GM12892 (cell line): ENCODE results near the gene FLNB.

Experiments
- POLR2A ChIP-seq: IDR thresholded peaks from 2 replicates; pipeline ENCODE4 v1.6.1; 2011; ENCODE audit warnings: low read depth, low read length, control low read depth
- POLR2AphosphoS5 ChIP-seq: IDR thresholded peaks from 2 replicates; pipeline ENCODE4 v1.6.1; 2011; ENCODE audit warnings: low read depth, low read length, control low read depth

- TF ChIP-seq POLR2A: no peak
- no peak for TF ChIP-seq POLR2AphosphoS5
Observed at GRCh38 chr3:58124387-58124786, 116.2 kb downstream of the FLNB start.
